ENCODE results near the gene FGD4. TPM values are rescaled to one million over a fixed set of nuclear protein-coding genes. Genes with fewer than 3 reads are reported as not detected.

The FGD4 gene
- total RNA-seq, 1 donor from 2014 or later: 65.5 TPM

DNA sequence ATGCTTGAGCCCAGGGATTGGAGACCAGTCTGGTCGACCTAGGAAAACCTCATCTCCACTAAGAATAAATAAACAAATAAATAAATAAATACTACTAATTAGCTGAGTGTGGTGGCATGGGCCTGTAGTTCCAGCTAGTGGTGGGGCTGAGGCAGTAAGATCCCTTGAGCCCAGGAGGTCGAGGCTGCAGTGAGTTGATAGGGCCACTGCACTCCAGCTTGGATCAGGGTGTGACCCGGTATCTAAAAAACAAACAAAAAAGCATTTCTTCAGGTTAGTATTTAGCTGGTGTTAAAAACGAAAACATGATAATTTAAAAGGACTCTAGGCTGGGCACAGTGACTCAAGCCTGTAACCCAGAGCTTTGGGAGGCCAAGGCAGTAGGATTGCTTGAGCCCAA, 1.2 kb upstream of the FGD4 start:
- no peak for ATAC-seq
- intact Hi-C loops (cut with DNase I): no loop called here
- H3K27ac ChIP-seq: peak overlapping the region; percentile 86

DNA sequence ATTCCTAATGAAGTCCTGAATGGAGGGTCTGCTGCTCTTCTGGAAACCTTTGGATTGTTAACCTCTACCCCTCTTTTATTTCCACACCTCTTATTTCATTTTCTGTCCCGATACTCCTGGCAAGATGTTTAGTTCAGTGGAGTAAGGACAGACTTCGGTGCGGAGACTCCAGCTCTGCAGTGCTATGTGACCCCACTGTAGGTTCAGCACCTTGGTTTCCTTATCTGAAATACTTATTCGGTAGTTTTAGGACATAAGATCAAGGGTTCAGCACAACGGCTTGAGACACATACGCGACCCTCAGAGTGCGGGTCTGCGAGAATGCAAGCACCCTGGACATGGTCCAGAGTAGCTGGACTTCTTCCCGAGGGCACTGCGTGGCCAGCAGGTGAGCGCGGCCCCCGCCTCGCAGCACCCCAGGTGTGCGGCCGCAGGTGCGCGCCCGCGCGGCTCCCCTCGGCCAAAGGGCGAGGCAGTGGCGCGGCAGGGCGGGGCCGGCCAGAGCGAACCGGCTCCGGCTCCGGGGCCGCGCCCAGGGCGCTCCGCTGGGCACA, 465 bp upstream of the FGD4 start:
- H3K27ac ChIP-seq: peak overlapping the region; percentile 86
- ATAC-seq: peak; percentile 3

More for the DNA sequence above, 1.2 kb upstream of the FGD4 start:
- no peak for DNase-seq
- Histone ChIP-seq H3K27me3 (no peaks in the 10 kb centered on the region), H3K4me1 (peaks cover 7% of the 10 kb centered on the region), H3K36me3 (no peaks in the 10 kb centered on the region), H3K9me3 (no peaks in the 10 kb centered on the region), H3K4me3 (no peak overlapping the region)
- TF ChIP-seq, protein P1, sequence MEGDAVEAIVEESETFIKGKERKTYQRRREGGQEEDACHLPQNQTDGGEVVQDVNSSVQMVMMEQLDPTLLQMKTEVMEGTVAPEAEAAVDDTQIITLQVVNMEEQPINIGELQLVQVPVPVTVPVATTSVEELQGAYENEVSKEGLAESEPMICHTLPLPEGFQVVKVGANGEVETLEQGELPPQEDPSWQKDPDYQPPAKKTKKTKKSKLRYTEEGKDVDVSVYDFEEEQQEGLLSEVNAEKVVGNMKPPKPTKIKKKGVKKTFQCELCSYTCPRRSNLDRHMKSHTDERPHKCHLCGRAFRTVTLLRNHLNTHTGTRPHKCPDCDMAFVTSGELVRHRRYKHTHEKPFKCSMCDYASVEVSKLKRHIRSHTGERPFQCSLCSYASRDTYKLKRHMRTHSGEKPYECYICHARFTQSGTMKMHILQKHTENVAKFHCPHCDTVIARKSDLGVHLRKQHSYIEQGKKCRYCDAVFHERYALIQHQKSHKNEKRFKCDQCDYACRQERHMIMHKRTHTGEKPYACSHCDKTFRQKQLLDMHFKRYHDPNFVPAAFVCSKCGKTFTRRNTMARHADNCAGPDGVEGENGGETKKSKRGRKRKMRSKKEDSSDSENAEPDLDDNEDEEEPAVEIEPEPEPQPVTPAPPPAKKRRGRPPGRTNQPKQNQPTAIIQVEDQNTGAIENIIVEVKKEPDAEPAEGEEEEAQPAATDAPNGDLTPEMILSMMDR (IDR thresholded peaks at IDR 0.05): no peak

DNA sequence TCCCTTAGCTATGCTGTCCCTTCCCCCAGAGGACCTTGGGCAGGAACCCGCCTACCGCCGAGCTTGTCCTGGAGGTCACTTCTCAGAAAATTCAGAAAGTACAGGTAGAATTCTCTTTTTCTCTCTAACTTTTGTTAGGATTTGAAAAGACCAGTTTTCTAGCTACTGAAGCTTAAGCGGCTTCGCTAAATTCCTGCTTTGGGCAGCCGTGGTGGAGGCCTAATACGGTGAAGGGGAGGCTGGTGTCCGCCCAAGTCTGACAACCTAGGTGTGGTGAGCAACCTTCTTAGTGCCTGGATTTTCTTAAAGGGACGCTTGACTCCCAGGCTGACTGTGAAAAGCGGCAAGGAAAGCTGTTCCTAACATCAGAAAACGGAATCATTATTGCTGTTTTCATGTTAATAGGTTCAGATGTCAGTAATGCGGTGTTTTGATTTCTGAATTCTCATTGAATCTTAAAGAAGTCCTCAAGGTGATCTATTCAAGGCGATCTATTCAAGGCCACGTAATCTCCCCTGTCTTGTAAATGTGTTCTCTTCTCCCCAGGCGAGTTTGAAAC, 835 bp downstream of the FGD4 start:
- no peak for DNase-seq
- TF ChIP-seq, protein P1 (IDR thresholded peaks at IDR 0.05): no peak
- no peaks in the 10 kb centered on the region for H3K27me3 ChIP-seq
- no peaks in the 10 kb centered on the region for H3K36me3 ChIP-seq
- ATAC-seq: no peak
- peak overlapping the region; percentile 86 for H3K27ac ChIP-seq
- no peaks in the 10 kb centered on the region for H3K9me3 ChIP-seq
- peak overlapping the region; percentile 65 for H3K4me3 ChIP-seq
- H3K4me1 ChIP-seq: peaks cover 7% of the 10 kb centered on the region
- intact Hi-C loops (cut with DNase I): no loop called here

More for the DNA sequence above, 465 bp upstream of the FGD4 start:
- no peak for DNase-seq
- H3K4me1 ChIP-seq: peaks cover 7% of the 10 kb centered on the region
- peak overlapping the region; percentile 65 for H3K4me3 ChIP-seq
- no peaks in the 10 kb centered on the region for H3K36me3 ChIP-seq
- H3K9me3 ChIP-seq: no peaks in the 10 kb centered on the region
- intact Hi-C loops (cut with DNase I): no loop called here
- H3K27me3 ChIP-seq: no peaks in the 10 kb centered on the region
- TF ChIP-seq, protein P1 (IDR thresholded peaks at IDR 0.05): no peak

DNA sequence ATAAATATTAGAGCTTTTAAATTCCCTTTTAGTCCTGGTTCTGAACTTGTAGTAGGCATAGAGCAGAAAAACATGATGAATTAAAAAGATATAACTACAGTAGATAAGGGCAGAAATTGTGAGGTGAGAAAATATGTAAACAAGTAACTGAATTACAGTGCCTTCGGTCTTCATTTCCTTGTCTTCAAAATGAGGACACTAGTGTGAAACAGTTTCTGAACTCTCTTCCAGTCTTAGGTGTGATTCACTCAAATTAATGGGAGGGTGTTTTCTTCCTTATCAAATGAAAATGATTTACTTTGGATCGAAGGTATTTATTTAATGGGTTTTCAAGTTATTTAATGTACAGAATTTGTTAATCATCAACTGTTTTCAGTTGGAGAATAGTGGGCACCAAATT, 1.5 kb downstream of the FGD4 start:
- TF ChIP-seq, protein P1 (IDR thresholded peaks at IDR 0.05): no peak
- peak overlapping the region; percentile 86 for H3K27ac ChIP-seq
- DNase-seq (no peak), ATAC-seq (no peak)
- H3K4me3 ChIP-seq: peak overlapping the region; percentile 65
- no peaks in the 10 kb centered on the region for H3K27me3 ChIP-seq
- peaks cover 7% of the 10 kb centered on the region for H3K4me1 ChIP-seq
- no peaks in the 10 kb centered on the region for H3K36me3 ChIP-seq
- intact Hi-C loops (cut with DNase I): no loop called here
- H3K9me3 ChIP-seq: no peaks in the 10 kb centered on the region

DNA sequence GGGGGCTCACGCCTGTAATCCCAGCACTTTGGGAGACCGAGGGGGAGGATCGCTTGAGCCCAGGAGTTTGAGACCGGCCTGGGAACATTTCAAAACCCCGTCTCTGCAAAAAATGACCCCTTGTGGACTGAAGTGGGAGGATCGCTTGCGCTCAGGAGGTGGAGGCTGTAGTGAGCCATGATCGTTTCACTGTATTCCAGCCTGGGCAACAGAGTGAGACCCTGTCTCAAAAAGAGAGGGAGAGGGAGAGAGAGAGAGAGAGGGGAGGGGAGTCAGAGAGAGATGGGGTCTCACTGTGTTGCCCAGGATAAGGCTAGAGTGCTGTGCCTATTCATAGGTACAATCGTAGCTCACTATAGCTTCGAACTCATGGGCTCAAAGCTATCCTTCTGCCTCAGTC, 2.8 kb downstream of the FGD4 start:
- H3K4me3 ChIP-seq: no peak overlapping the region
- no peak for DNase-seq
- peaks cover 7% of the 10 kb centered on the region for H3K4me1 ChIP-seq
- no peaks in the 10 kb centered on the region for H3K9me3 ChIP-seq
- TF ChIP-seq, protein P1 (IDR thresholded peaks at IDR 0.05): no peak
- H3K36me3 ChIP-seq: no peaks in the 10 kb centered on the region
- intact Hi-C loops (cut with DNase I): no loop called here
- no peak for ATAC-seq
- no peaks in the 10 kb centered on the region for H3K27me3 ChIP-seq
- H3K27ac ChIP-seq: no peak overlapping the region

Data from upper lobe of right lung (tissue), 1 donor.